Stimulated activated naive CD8-positive, alpha-beta T cell treated with anti-CD3 and anti-CD28 coated beads, Interleukin-15, Interleukin-2, amounts not matched to agents 100 U/mL and 50 U/mL, for 24 hours (primary cell): ENCODE results near the gene ACP4.

Source experiments
- ATAC-seq: fragments of 150-1000 bp; cut with Tn5 transposase; one replicate; pipeline ENCODE4 v1.10.0; 2021
- DNase-seq: peaks from one replicate; pipeline ENCODE4 v3.0.0; 2021

The ACP4 gene

DNA sequence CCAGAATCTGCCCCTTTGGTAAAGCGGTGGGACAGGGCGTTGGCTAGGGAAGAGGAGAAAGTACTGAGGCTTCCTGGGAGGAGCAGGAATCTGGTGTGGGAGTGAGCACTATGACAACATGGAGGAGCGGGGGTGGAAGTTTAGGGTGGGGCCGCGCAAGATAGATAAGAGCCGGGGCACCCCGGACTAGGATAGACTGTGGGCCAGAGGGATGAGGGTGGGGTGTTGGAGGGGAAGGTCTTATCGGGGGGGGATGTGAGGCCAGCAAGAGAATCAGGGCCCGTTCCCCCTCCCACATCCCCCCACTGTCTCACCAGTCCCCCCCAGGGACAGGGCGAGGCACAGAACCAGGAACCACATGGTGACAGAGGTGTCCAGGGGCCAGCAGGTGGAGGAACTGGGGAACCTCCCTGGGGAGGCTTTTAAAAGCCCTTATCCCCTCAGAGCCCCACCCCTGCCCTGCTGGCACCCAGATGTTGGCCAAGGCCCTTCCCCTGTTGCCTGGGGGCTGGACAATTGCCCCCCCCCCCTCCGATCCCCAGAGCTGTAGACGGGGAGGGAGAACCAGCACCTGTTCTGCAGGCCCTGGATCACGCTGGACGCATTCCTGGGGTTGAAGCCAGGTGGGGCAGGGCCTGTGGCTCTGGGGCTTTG, 33.3 kb downstream of the ACP4 start, which contains the start of gene KLK1:
TSS of gene KLK1 (minus strand) at position 399 of the 654 bp plus-strand sequence. CDS start at position 360, 39 bp downstream.
- no peak for DNase-seq
- no peak for ATAC-seq

DNA sequence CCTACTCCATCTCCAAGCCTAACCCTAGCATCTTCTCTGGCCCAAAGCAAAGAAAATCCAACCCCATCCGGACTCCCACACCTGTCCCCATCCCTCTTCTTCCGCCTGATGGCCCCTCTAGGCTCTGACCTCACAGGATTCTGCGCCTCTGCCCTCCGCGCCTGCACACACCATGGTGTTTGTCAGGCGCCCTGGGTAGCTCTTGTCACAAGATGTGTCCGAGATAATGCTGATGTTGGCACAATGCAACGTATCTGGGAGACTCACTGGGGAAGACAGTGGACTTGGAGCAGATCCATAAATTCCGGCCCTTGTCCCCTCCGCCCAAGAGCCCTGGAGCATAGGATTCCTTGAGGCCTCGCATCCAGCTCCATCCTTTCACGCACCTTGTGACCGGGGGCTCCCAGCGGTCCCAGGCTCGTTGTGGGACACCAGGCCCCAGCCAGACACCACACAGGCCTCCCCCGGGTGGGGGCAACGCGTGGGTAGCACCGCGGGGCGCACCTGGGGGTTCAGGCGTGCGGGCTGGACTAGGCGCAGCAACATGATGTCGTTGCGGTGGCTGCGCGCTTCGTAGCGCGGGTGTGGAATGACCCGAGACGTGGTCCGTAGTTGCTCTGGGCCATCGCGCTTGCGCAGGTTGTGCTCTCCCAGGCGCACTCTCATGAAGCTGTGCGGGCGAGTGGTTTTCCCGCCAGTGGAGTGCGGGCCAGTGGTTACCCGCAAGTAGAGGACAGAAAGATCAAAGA, 36.5 kb downstream of the ACP4 start:
- DNase-seq (no peak), ATAC-seq (no peak)

DNA sequence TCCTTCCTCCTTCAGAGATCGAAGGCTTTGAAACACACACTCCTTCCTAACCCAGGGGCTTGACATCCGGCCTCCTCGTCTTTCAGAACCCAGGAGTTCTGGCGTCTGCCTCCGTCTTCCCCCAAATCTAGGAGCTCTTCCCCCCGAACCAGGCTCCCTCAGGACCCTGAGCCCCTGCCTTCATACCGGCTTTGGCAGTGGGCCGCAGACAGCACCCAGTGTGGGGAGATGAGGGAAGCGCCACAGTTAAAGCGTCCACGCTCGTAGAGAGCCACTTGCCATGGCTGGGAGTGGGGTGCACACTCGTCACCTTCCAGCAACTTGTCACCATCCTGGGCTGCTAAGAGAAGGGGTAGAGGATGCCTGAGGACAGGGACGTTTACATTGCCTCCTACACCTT, 37.3 kb downstream of the ACP4 start:
- ATAC-seq: no peak

DNA sequence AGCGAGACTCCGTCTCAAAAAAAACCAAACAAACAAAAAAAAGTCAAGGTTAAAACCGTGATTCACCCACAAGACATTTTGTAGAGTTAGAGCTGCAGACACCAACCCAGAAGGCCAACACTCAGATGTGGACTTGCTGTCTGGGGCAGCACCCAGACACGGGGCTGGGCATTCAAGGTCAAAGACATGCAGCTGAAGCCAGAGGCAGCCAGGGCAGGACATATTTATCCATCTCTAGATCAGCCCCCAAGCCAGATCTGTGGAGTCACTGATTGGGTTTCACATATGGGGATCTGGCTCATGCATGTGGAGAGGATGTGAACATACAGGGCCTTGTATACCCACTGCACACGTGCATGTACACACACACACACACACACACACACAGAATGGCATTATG, 39.6 kb downstream of the ACP4 start:
- DNase-seq (no peak), ATAC-seq (no peak)

More for the DNA sequence above, 37.3 kb downstream of the ACP4 start:
- DNase-seq: no peak

DNA sequence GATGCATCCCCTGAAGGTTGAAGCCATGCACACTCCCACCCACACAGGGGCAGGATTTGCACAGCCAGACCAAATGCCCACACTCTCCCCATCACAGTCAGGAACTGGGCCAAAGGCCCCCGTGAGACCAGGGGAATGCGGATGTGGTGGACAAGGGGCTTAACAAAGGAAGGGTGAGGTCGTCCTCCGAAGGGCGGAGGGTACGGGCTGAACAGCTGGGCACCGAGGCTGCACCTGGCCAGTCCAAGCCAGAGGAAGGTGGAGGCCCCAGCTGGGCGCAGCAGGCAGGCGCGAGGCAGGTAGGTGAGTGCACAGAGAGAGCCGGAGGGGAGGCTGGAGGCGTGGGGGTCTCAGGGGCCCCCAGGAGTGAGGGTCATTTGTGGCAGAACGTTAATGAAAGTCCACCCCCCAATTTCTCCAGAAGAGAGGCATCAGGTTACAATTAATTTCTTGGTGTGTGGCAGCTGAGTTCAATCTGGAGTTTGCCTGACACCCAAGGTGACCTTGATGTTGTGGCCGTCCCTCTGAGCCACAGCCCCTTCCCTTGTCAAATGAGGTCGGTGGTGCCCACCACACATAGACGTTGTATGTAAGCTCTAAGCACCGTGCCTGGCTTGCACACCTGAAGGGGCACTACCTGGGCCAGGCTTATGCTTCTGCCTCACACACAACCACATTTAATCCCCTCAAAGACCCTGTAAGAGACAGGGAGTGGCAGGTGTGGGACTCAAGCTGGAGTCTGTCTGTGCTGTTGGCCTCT, 40.2 kb downstream of the ACP4 start:
- peak; percentile 30 for ATAC-seq
- DNase-seq: no peak

DNA sequence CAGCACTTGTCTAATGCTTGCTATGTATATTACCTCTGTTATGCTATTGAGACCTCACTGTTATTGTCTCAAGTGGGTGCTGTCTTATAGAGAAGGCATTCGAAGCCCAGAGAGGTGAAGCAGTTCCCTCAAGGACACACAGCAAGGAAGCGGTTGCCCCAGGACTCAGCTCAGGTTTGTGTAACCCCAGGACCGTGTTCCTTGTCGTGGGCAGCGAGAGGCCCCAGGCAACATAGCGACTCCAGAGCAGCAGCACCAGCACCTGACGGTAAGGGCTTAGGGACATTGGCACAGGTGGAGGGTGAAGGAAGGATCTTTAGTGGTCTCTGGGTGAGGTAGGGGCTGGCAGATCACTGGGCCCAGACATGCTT, 40.8 kb downstream of the ACP4 start:
- DNase-seq: no peak

DNA sequence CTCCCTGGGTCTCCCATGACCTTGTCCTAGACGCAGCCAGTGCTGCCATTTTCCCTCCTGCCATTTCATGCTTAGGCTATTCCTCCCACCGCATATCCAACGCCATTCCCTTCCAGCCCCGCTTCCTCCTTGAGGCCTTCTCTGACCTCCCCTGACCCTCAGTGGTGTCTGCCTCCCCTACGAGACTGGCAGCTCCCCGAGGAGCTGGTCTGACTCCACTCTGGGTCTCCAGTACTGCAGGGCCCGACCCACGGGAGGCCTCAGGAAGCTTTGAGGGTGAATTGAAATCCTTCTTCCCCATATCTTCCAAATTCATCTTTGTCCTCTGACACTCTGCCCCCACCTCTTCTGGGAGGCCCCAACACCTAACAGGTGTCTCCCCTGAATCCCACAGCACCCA, 42.5 kb downstream of the ACP4 start:
- ATAC-seq: no peak
- no peak for DNase-seq

More for the DNA sequence above, 40.8 kb downstream of the ACP4 start:
- no peak for ATAC-seq

DNA sequence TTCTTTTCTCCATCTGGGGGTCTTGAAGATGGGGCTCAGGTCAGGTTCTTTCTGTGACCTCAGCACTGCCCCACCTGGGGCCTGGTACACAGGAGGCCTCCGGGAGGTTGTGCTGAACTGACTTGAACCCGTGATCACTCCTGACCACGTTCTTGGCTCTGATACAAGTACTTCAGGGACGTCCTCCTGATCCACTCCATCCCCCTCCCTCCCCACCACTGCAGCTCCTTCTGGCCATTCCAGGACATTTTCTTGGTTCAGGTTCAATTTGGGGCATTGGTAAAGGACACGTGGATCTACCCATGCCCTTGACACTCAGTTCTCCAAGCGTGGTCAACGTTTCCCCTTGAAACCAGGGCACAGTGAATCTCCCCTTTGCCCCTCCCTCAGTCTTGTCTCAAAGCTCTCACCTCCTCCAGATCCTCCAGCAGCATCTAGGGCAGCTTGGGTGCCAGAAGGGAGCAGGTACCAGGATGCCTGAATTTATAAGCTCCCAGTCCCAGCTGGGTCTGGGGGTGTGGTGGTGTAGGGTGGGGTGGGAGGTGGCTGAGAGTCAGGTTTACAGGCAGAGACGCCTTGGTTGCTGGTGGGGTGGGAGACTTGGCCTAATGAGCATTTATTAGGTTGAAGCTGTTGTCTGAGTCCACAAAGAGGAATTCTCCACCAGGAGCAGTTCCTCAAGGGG, 43.0 kb downstream of the ACP4 start, which contains the start of gene KLK15:
TSS of gene KLK15 (minus strand) at position 458 of the 685 bp plus-strand sequence. CDS start 2,082 bp downstream, outside the sequence.
- no peak for ATAC-seq
- DNase-seq: no peak

DNA sequence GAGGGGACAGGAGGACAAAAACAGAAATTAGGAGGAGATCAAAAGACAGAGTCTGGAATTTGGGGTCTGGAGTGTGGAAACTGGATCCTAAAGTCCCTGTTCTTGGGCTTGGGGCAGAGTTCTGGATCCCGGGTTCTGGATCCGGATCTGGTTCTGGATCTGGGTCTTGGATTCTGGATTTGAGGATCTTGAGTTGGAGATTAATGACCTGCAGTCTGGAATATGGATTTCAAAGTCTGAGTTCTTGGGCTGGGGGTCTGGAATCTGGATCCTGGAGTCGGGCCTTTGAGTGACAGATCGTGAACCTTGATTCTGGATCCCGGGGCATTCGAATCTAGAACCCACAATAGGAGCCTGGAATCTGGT, 43.6 kb downstream of the ACP4 start:
- DNase-seq: no peak
- no peak for ATAC-seq

DNA sequence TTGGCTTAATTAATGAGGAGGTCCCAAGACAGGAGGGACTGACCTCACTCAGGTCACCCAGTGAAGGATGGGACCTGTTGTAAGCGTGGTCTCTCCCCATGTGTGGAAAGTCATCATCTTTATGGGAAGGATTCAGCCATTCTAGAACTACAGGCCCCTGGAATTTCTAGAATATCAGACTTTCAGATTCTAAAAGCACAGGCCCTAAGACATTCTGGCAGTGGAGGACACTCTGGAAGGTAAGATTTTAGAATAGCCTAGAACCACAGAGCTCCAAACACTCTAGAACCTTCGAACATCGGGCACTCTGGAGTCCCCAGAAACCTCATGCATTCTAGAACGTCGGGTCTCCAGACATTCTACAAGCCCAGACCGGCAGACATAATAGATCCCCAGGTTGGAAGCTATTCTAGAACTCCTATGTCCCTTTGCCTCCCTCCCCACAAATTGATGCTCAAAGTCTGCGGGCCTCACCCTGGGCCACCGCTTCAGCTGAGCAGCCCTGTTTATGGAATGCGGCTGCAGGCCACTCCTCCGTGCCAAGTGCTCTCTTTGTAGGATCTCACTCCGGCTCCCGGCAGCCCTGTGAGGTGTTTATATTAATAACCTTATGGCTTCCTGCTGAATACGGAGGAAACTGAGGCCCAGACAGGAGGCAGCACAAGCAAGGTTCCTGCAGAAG, 45.0 kb downstream of the ACP4 start:
- DNase-seq (no peak), ATAC-seq (no peak)

DNA sequence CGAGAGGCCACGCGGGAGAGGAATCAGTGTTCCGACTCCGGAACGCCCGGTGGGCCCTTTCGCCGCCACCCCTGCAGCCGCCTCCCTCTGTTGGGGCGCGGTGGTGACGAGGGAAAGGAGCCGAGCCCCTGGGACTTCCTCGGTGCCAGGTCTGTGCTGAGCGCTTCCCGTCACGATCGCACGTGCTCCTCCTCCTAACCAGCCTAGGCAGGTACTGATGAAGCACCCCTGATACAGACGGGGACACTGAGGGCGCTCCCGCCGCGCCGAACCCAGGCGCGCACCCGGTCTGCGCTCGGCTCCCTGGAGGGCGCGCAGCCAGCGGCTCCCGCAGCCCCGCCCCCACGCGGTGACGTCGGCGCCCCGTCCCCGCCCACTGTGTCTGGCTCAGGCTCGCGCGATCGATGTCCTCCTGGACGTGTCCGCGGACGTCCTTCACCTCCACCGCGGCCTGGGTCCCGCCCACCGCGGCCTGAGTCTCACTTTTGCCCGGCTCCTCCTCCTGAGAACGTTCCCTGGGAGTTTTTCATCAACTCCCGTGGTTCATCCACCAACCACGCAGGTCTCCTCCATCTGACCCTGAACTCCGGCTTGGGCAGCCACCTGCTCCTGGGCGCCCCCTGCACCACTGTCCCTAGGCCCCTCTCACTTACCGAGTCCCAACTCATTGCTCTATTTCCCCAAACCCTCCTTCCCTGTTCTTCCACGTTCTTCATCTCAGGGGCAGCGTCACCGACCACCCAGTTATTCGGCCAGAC, 45.7 kb downstream of the ACP4 start:
- ATAC-seq: peak; percentile 89
- DNase-seq: peak; percentile 86

DNA sequence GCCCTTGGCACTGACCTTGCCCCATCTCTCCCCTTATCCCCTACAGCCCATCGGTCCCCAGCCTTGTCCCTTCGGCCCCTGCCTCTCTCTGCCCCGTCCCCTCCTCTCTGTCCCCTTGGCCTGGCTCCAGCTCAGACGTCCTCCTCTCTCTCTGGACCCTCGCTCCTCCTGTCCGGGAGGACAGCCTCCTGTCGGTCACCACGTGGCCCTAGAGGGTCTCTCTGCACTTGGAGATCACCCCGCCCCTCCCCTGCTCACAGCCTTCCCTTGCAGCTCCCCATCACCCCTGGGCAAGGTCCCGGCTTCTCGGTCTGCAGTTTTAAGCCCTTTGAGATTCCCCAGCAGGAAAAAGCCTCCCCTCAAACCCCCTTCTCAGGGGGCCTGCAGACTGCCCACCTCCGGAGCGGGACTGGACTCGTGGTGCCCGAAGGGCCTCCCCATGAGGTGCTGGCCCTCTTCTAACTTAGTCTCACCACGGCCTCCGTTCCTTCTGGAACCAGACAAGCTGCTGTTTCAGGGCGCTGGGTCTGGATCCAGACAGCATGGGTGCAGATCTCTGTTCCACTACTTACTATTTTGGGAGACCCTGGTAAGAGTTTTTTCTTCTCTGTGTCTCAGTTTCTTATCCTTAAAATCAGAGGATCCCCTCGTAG, 46.5 kb downstream of the ACP4 start:
- no peak for ATAC-seq
- DNase-seq: no peak

DNA sequence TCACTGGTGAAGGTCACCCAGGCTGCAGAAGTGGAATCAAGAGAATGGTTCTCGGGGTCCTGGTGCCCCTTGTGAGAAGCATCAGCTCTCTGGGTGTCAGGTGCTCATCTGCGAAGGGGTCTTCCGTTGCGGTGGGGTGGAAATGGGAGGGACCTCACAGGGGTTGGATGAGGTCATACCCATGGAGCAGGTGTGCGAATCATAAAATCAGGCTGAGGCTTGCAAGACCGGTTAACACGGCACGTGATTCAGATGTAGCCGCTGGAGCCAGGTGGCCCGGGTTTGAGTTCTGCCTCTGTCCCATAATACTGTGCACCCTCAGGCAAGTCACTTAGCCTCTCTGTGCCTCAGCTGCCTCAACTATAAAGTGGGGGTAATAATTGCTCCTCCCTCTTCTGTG, 47.1 kb downstream of the ACP4 start:
- ATAC-seq (no peak), DNase-seq (no peak)

DNA sequence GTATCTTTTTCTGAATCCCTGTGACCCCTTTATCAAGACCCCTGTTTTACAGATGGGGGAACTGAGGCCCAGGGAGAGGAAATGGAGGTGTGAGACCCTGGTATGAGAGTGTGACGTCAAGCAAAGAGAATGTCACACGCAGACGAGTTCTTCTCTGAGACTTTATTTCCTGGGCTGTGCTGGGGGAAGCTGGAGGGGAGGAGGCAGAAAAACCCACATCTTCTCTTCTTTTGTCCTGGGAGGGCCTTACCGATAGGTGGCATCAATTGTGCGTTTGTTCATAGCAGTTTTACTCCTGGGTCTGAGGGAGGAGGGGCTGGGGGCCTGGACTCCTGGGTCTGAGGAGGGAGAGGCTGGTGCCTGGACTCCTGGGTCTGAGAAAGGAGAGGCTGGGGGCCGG, 48.0 kb downstream of the ACP4 start:
- no peak for DNase-seq
- ATAC-seq: no peak

DNA sequence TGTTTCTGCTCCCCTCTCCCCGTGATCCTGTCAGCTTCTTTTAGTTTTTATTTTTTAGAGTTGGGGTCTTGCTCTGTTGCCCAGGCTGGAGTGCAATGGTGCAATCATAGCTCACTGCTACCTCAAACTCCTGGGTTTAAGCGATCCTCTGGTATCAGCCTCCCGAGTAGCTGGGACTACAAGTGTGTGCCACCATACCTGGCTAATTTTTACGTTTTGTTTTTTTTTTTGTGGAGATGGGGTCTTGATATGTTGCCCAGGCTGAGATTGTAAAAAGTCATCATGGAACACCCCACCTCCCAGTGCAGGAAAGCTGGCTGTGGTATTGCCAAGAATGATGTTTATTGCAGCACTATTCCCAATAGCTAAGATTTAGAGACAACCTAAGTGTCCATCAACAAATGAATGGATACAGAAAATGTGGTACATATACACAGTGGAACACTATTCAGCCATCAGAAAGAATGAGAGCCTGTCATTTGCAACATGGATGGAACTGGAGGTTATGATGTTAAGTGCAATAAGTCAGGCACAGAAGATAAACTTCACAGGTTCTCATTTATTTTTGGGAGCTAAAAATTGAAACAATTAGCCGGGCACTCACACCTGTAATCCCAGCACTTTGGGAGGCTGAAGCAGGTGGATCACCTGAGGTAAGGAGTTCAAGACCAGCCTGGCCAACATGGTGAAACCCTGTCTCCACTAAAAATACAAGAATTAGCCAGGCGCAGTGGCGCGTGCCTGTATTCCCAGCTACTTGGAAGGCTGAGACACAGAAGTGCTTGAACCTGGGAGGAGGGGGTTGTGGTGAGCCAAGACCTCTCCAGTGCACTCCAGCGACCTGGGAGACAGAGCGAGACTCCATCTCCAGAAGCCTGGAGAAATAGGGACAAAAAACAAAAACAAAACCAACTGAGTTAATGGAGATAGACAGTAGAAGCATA, 49.8 kb downstream of the ACP4 start:
- no peak for DNase-seq
- ATAC-seq: no peak

DNA sequence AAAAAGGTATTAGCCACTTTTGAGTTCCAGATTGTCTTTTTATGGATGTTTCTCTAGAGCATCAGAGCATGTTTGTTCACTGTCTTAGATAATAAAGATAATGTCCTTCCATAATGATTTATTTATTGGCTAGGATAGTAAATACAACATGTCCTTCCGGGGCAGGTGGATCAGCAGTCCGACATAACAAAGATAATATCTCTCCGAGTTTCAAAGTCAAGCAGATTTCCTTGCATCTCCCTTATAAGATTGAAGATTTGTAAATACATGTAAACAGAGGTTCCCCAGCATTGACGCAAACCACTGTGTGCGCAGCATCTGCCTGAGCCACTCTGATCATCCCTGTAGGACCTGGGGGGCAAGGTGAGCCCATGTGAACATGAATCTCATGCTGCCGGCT, 51.9 kb downstream of the ACP4 start:
- ATAC-seq: no peak
- DNase-seq: no peak

DNA sequence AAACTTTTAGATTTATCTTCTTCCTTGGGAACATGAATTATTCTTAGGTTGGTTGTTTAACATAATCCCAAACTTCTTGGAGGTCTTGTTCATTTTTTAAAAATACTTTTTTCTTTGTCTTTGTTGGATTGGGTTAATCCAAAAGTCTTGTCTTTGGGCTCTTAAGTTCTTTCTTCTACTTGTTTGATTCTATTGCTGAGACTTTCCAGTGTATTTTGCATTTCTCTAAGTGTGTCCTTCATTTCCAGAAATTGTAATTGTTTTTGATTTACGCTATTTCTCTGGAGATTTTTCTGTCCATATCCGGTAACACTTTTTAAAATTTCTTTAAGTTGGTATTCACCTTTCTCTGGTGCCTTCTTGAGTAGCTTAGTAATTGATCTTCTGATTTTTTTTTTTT, 53.0 kb downstream of the ACP4 start:
- ATAC-seq (no peak), DNase-seq (no peak)

DNA sequence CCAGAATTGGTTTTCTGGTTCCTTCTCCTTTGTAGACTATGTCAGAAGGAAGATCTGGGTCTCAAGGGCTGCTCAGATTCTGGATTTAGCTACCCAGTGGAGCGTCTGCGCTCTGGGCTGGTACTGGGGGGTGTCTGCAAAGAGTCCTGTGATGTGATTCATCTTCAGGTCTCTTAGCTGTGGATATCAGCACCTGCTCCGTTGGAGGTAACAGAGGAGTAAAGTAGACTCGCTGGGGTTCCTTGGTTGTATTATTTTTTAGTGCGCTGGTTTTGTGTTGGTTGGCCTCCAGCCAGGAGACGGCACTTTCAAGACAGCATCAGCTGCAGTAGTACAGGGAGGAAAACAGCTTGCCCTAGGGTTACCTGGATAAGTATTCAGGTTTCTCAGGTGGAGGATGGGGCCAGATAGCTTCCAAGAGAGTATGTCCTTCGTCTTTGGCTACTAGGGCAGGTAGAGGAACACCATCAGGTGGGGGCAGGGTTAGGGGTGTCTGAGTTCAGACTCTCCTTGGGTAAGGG, 53.5 kb downstream of the ACP4 start:
- no peak for ATAC-seq

DNA sequence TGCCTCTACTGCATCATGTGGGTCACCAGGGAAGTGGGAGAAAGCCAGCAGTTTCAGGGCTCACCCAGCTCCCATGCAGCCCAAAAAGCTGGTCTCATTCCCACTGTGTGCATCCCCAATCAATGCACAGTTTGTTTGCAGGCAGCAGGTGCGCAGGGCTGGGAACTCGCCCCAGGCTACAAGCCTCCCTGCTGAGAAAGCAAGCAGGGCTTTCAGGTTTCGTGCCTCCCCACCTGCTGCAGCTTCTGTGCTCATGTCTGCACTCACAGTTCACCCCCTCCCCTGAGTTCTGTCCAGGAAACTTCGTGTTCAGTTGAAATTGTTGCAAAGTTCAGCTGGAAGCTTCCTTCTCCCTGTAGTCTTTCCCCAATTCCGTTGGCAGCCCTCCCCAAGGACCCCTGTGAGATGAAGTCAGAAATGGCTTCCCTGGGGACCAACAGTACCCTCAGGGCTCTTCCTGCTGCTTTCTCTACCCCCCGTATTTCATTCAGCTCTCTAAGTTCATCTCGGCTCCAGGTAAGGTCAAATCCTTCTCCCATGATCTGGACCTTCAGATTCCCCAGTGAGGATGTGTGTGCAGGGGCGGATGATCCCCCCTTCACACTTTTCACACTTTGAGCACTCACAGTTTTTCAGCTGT, 54.2 kb downstream of the ACP4 start:
- ATAC-seq (no peak), DNase-seq (no peak)

More for the DNA sequence above, 53.5 kb downstream of the ACP4 start:
- DNase-seq: no peak
